HepG2 (cell line): Measurements from ENCODE around the gene TBC1D24. TPM values are rescaled to one million over a fixed set of nuclear protein-coding genes. Genes with fewer than 3 reads are reported as not detected.

Experiments
- DR1 ChIP-seq: sonication (generic); formaldehyde crosslinking; IDR thresholded peaks from 2 replicates; pipeline ENCODE4 v1.8.0; 2021; ENCODE audit warnings: mild to moderate bottlenecking, missing genetic modification reagents, inconsistent platforms
- EP300 ChIP-seq, 3 experiments: sonication (generic) in 1 of 3; formaldehyde crosslinking in 1 of 3; IDR thresholded peaks; 2 replicates each; pipeline versions ENCODE4 v1.5.1 to v1.6.1; 2011 to 2020; ENCODE audit warnings: low read depth in 2 of 3, low read length in 2 of 3, borderline replicate concordance in 1 of 3, improper control_type of control experiment in 1 of 3, mild to moderate bottlenecking in 1 of 3, missing genetic modification reagents in 1 of 3, moderate library complexity in 1 of 3
- ERF ChIP-seq: IDR thresholded peaks from 2 replicates; pipeline ENCODE4 v1.6.1; 2018; ENCODE audit warnings: missing biosample characterization, missing genetic modification reagents
- FOXJ3 ChIP-seq: sonication (generic); formaldehyde crosslinking; IDR thresholded peaks from 2 replicates; pipeline ENCODE4 v1.4.0; 2020; ENCODE audit warnings: missing genetic modification reagents, mild to moderate bottlenecking, borderline replicate concordance
- KLF12 ChIP-seq: sonication (generic); formaldehyde crosslinking; IDR thresholded peaks from 2 replicates; pipeline ENCODE4 v1.4.0; 2020; ENCODE audit warnings: missing genetic modification reagents, borderline replicate concordance
- MED8 ChIP-seq: sonication (generic); formaldehyde crosslinking; IDR thresholded peaks from 2 replicates; pipeline ENCODE4 v1.8.1; 2023; ENCODE audit warnings: mild to moderate bottlenecking, missing genetic modification reagents; ENCODE audit not compliant: insufficient replicate concordance
- MTF2 ChIP-seq: sonication (generic); formaldehyde crosslinking; IDR thresholded peaks from 2 replicates; pipeline ENCODE4 v1.5.0; 2020; ENCODE audit warnings: missing genetic modification reagents, borderline replicate concordance
- NCOR1 ChIP-seq: fragments of 200-600 bp; sonication (generic); IDR thresholded peaks from 2 replicates; pipeline ENCODE4 v1.7.0; 2017; ENCODE audit warnings: antibody characterized with exemption, low read length, borderline replicate concordance
- PRPF4 ChIP-seq: fragments of 200-400 bp; formaldehyde crosslinking; IDR thresholded peaks from 2 replicates; pipeline ENCODE4 v1.6.1; 2016; ENCODE audit warnings: low read length, low read depth; ENCODE audit not compliant: poor library complexity, severe bottlenecking
- RBM39 ChIP-seq: fragments of 200-400 bp; formaldehyde crosslinking; IDR thresholded peaks from one replicate; pipeline ENCODE4 v1.6.1; 2018; ENCODE audit warnings: antibody characterized with exemption, mild to moderate bottlenecking, low read depth, low read length; ENCODE audit not compliant: poor library complexity, severe bottlenecking
- RELA ChIP-seq: sonication (generic); formaldehyde crosslinking; IDR thresholded peaks from 2 replicates; pipeline ENCODE4 v1.4.0; 2020; ENCODE audit warnings: missing genetic modification reagents
- SUZ12 ChIP-seq: fragments of 150-350 bp; IDR thresholded peaks from 2 replicates; pipeline ENCODE4 v1.6.1; 2014; ENCODE audit warnings: low read depth, low read length
- TAF1 ChIP-seq: sonication (generic); formaldehyde crosslinking; IDR thresholded peaks from 2 replicates; pipeline ENCODE4 v1.4.0; 2020; ENCODE audit warnings: missing genetic modification reagents
- TBX2 ChIP-seq: sonication (generic); formaldehyde crosslinking; IDR thresholded peaks from 2 replicates; pipeline ENCODE4 v1.5.0; 2020; ENCODE audit warnings: missing genetic modification reagents, mild to moderate bottlenecking, borderline replicate concordance
- ZNF138 ChIP-seq: sonication (generic); formaldehyde crosslinking; IDR thresholded peaks from 2 replicates; pipeline ENCODE4 v1.5.0; 2020; ENCODE audit warnings: mild to moderate bottlenecking, low read depth, missing genetic modification reagents
- ZNF549 ChIP-seq: sonication (generic); formaldehyde crosslinking; IDR thresholded peaks from 2 replicates; pipeline ENCODE4 v1.5.0; 2020; ENCODE audit warnings: missing genetic modification reagents
- polyA plus RNA-seq, 8 experiments: library from polyadenylated mRNA; depleted of rRNA in 3 of 8; stranded (reverse) in 7 of 8; unstranded in 1 of 8; fragments of >200 nt; fragmentation: Illumina TruSeq in 4 of 8; extraction: Trizol in 4 of 8; gene quantifications; 2 replicates each; pipeline versions ENCODE4 v1.2.1 to v1.2.3, GENCODE V29; 2011 to 2016; ENCODE audit warnings: low read depth in 4 of 8, missing spikeins in 1 of 8, mixed read lengths in 1 of 8; ENCODE audit not compliant: insufficient read depth in 1 of 8
- total RNA-seq, 5 experiments: library from RNA; depleted of rRNA; stranded (reverse); fragments of >200 nt; fragmentation: Illumina TruSeq; extraction: Trizol; gene quantifications; 2 replicates each; pipeline ENCODE4 v1.2.3, GENCODE V29; 2016; ENCODE audit warnings: low read depth in 1 of 5
- TF ChIP-seq, protein P1 (sequence below): sonication (generic); formaldehyde crosslinking; IDR thresholded peaks from 2 replicates; pipeline ENCODE4 v1.8.1; 2023; ENCODE audit warnings: mild to moderate bottlenecking, moderate library complexity, missing genetic modification reagents
- TF ChIP-seq, protein P2 (sequence below): sonication (generic); formaldehyde crosslinking; IDR thresholded peaks from 2 replicates; pipeline ENCODE4 v1.5.0; 2020; ENCODE audit warnings: missing genetic modification reagents
- TF ChIP-seq, protein P3 (sequence below): sonication (generic); formaldehyde crosslinking; IDR thresholded peaks from 2 replicates; pipeline ENCODE4 v1.5.0; 2020; ENCODE audit warnings: mild to moderate bottlenecking, low read depth, missing genetic modification reagents, borderline replicate concordance
- TF ChIP-seq, protein P4 (sequence below): sonication (generic); formaldehyde crosslinking; IDR thresholded peaks from 2 replicates; pipeline ENCODE4 v1.9.0; 2021; ENCODE audit warnings: missing genetic modification reagents, borderline replicate concordance

Gene TBC1D24
- total and polyA plus RNA-seq, 2 of the 13 experiments (the other 11 are each of a cell fraction or from before 2014, with no cell fraction given), result 7.7 to 13.7 TPM

DNA sequence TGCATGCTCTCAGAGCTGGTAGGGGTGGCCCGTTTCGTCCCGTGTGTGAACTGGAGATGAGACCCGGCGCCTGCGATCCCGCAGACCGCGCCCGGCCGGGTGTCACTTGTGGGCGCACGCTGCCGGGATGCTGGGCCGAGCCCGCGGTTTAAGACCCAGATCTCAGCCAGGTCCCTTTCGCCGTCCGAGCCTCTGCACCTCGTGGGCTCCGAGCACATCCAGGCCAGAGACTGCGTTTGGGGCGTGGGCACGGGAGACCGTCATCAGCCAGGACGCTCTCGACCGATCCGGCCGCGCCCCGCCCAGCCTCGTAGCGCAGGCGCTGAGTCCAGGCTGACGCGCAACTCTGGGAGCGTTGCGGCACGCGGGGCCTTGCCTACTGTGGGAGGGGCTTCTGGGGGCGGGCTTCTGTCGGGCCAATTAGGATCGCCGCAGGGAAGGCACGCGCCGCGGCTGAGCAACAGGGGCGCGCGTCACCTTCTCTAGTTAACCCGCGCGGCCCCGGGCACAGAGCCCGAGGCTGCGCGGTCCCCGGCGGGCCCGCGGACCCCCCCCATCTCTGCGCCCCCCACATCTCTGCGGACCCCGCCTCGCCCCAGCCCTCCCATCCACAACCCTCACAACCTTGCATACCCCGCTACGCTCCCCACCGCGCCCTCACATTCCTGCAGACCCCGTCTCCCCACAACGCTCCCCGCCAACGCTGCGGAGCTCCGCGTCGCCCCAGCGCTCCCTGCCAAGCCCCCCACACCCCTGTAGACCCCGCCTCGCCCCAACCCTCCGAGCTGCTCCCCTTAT, 57.0 kb downstream of the TBC1D24 start (continued):
- TF ChIP-seq, protein P1, sequence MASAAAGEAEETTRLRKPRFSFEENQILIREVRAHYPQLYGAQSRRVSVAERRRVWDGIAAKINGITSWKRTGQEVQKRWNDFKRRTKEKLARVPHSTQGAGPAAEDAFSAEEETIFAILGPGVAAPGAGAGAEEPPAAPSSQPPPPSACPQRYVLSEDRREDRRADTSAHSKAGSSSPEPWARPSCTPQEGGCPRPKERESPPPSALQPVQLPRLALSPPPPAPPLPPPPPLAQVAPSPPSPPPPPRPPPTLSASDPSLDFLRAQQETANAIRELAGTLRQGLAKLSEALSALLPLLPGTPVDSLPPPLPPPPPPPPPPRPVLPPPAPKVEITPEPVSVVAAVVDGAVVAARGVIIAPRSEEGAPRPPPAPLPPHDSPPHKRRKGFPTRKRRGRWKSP (CRISPR knock-in tag), result peak; percentile 99
- TF ChIP-seq ERF (CRISPR knock-in tag) (peak; percentile 31; the same call in 1 of the 2 replicates), SUZ12 (no peak), TAF1 (CRISPR knock-in tag) (peak; percentile 67; the same call in 1 of the 2 replicates), RBM39 (no peak), RELA (CRISPR knock-in tag) (no peak), PRPF4 (no peak), DR1 (CRISPR knock-in tag) (peak; percentile 51; the same call in 1 of the 2 replicates), EP300 (IDR thresholded peaks at IDR 0.05; ENCODE audit: low read depth in 2 of 2, low read length in 2 of 2) (no peak), EP300 (CRISPR knock-in tag; IDR thresholded peaks at IDR 0.05; ENCODE audit: borderline replicate concordance) (no peak; the same call in 1 of the 2 replicates), MTF2 (CRISPR knock-in tag) (no peak), ZNF549 (CRISPR knock-in tag) (no peak), NCOR1 (no peak), FOXJ3 (CRISPR knock-in tag) (no peak), MED8 (CRISPR knock-in tag) (peak; percentile 51), ZNF138 (CRISPR knock-in tag) (peak; percentile 75; the same call in 1 of the 2 replicates), KLF12 (CRISPR knock-in tag) (peak; percentile 84; the same call in 1 of the 2 replicates), TBX2 (CRISPR knock-in tag) (peak; percentile 75; the same call in 1 of the 2 replicates)
- TF ChIP-seq, protein P2, sequence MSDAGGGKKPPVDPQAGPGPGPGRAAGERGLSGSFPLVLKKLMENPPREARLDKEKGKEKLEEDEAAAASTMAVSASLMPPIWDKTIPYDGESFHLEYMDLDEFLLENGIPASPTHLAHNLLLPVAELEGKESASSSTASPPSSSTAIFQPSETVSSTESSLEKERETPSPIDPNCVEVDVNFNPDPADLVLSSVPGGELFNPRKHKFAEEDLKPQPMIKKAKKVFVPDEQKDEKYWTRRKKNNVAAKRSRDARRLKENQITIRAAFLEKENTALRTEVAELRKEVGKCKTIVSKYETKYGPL (CRISPR knock-in tag), result no peak
- TF ChIP-seq, protein P3, sequence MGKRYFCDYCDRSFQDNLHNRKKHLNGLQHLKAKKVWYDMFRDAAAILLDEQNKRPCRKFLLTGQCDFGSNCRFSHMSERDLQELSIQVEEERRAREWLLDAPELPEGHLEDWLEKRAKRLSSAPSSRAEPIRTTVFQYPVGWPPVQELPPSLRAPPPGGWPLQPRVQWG, result no peak
- TF ChIP-seq, protein P4, sequence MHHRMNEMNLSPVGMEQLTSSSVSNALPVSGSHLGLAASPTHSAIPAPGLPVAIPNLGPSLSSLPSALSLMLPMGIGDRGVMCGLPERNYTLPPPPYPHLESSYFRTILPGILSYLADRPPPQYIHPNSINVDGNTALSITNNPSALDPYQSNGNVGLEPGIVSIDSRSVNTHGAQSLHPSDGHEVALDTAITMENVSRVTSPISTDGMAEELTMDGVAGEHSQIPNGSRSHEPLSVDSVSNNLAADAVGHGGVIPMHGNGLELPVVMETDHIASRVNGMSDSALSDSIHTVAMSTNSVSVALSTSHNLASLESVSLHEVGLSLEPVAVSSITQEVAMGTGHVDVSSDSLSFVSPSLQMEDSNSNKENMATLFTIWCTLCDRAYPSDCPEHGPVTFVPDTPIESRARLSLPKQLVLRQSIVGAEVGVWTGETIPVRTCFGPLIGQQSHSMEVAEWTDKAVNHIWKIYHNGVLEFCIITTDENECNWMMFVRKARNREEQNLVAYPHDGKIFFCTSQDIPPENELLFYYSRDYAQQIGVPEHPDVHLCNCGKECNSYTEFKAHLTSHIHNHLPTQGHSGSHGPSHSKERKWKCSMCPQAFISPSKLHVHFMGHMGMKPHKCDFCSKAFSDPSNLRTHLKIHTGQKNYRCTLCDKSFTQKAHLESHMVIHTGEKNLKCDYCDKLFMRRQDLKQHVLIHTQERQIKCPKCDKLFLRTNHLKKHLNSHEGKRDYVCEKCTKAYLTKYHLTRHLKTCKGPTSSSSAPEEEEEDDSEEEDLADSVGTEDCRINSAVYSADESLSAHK (CRISPR knock-in tag), result no peak
